Lung (tissue), 12 donors: ENCODE results near the gene MEF2D. TPM values are rescaled to one million over a fixed set of nuclear protein-coding genes. Genes with fewer than 3 reads are reported as not detected.
A peak's percentile ranks its signal among the peaks of the same experiment; 100 is the strongest.

Experiments
- ATAC-seq: fragments of 200-7000 bp; cut with Tn5 transposase; one replicate; pipeline ENCODE4 v1.9.1; 2020; ENCODE audit warnings: moderate number of reproducible peaks; ENCODE audit not compliant: insufficient read depth, low FRiP score
- DNase-seq, 3 donors: peaks; one replicate each; pipeline ENCODE4 v3.0.0-alpha.2; 2013 to 2017
- H3K27ac ChIP-seq, 2 donors: one replicate each; pipeline ENCODE4 v1.5.1; 2013; ENCODE audit warnings: mild to moderate bottlenecking in 2 of 2, moderate library complexity in 2 of 2, control low read depth in 1 of 2, inconsistent platforms in 1 of 2, low read depth in 1 of 2, low read length in 1 of 2
- H3K27me3 ChIP-seq, 3 donors: one replicate each; pipeline ENCODE4 v1.5.1; 2013; ENCODE audit warnings: low read length in 2 of 3; ENCODE audit not compliant: control insufficient read depth in 3 of 3, insufficient read depth in 3 of 3
- H3K36me3 ChIP-seq, 4 donors: one replicate each; pipeline ENCODE4 v1.5.1; 2013; ENCODE audit warnings: low read length in 4 of 4, mild to moderate bottlenecking in 1 of 4, moderate library complexity in 1 of 4; ENCODE audit not compliant: control insufficient read depth in 4 of 4, insufficient read depth in 4 of 4
- H3K4me1 ChIP-seq, 5 donors: one replicate each; pipeline ENCODE4 v1.5.1; 2013; ENCODE audit warnings: low read length in 5 of 5, mild to moderate bottlenecking in 2 of 5, moderate library complexity in 1 of 5; ENCODE audit not compliant: control insufficient read depth in 5 of 5, insufficient read depth in 5 of 5
- H3K4me3 ChIP-seq: one replicate; pipeline ENCODE4 v1.5.1; 2013; ENCODE audit warnings: mild to moderate bottlenecking, control low read depth, moderate library complexity
- H3K9ac ChIP-seq, 2 donors: one replicate each; pipeline ENCODE4 v1.5.1; 2013; ENCODE audit warnings: low read length in 2 of 2, control low read depth in 1 of 2; ENCODE audit not compliant: insufficient read depth in 1 of 2
- H3K9me3 ChIP-seq, 4 donors: one replicate each; pipeline ENCODE4 v1.5.1; 2013; ENCODE audit warnings: low read length in 3 of 4, mild to moderate bottlenecking in 1 of 4, moderate library complexity in 1 of 4; ENCODE audit not compliant: control insufficient read depth in 4 of 4, insufficient read depth in 3 of 4
- WGBS, 2 donors: extraction: QIAGEN DNeasy Blood & Tissue Kit; methylation state at CpG; one replicate each; pipeline ENCODE4 v1.1.7; 2013; 5-methylcytosine and 5-hydroxymethylcytosine counted together
- polyA plus RNA-seq, 2 donors: library from polyadenylated mRNA; stranded (reverse); fragments of 200-250 nt; gene quantifications; one replicate each; pipeline ENCODE4 v1.2.1, GENCODE V29; 2013
- total RNA-seq, 2 donors: library from RNA; depleted of rRNA in 1 of 2; stranded (reverse); fragments of >200 nt in 1 of 2; gene quantifications; one replicate each; pipeline ENCODE4 v1.2.1, GENCODE V29; 2014 to 2021
- TF ChIP-seq, protein P1 (sequence below): IDR thresholded peaks from 2 replicates; pipeline ENCODE4 v1.5.1; 2012; ENCODE audit warnings: mild to moderate bottlenecking; ENCODE audit errors: control extremely low read depth, extremely low read depth
- donor health status: control.
- donor health status: control.
- donor health status: Bipolar disorder and iron deficiency.
- donor health status: healthy.
- donor health status: DM: yes; HTN: yes; CAD: no.

Gene MEF2D
- total and polyA plus RNA-seq, 4 donors = 23.0 to 52.5 (median 23.1) TPM

DNA sequence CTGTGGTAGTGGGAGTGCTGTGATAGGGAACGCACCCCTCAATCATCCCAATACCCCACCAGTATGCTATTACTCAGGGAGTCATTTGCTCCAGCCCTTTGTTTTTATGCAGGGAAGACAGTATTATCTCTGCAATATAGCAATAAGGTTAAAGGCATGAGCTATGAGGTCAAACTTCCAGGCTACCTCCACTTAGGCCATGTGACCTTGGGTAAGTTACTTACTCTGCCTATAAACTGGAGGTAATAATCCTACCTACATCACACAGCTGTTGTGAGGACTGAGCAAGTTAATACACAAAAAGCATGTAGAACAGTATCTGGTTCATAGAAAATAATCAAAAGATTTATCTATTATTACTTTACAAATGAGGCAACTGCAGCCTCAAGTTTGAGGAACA is 30.1 kb downstream of the MEF2D start:
- ATAC-seq (no peak), DNase-seq (no peak)
- Histone ChIP-seq H3K9ac (no peak overlapping the region), H3K27me3 (no peaks in the 10 kb centered on the region), H3K9me3 (no peaks in the 10 kb centered on the region), H3K36me3 (peaks cover 21 to 63% (median 36%) of the 10 kb centered on the region in 4 donors), H3K4me1 (peaks cover 0 to 7% (median 0%) of the 10 kb centered on the region in 5 donors), H3K27ac (peak overlapping the region in 1 of 2 donors; percentile 13), H3K4me3 (no peak overlapping the region)
- WGBS, 2 donors = 96 to 100% methylated on average over 1 of the region's 1 CpG
- TF ChIP-seq, protein P1, sequence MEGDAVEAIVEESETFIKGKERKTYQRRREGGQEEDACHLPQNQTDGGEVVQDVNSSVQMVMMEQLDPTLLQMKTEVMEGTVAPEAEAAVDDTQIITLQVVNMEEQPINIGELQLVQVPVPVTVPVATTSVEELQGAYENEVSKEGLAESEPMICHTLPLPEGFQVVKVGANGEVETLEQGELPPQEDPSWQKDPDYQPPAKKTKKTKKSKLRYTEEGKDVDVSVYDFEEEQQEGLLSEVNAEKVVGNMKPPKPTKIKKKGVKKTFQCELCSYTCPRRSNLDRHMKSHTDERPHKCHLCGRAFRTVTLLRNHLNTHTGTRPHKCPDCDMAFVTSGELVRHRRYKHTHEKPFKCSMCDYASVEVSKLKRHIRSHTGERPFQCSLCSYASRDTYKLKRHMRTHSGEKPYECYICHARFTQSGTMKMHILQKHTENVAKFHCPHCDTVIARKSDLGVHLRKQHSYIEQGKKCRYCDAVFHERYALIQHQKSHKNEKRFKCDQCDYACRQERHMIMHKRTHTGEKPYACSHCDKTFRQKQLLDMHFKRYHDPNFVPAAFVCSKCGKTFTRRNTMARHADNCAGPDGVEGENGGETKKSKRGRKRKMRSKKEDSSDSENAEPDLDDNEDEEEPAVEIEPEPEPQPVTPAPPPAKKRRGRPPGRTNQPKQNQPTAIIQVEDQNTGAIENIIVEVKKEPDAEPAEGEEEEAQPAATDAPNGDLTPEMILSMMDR = no peak

GRCh38 chr1:156468693-156469345 is 31.8 kb downstream of the MEF2D start:
- H3K36me3 ChIP-seq = peaks cover 20 to 56% (median 33%) of the 10 kb centered on the region in 4 donors
- DNase-seq (no peak), ATAC-seq (no peak)
- 89 to 94% methylated on average over 6 of the region's 6 CpGs for WGBS, 2 donors
- H3K9me3 ChIP-seq = no peaks in the 10 kb centered on the region
- no peak overlapping the region for H3K4me3 ChIP-seq
- TF ChIP-seq, protein P1 = no peak
- no peaks in the 10 kb centered on the region for H3K27me3 ChIP-seq
- H3K9ac ChIP-seq = no peak overlapping the region
- H3K4me1 ChIP-seq = peaks cover 0 to 21% (median 5%) of the 10 kb centered on the region in 5 donors
- no peak overlapping the region for H3K27ac ChIP-seq

- H3K4me3 ChIP-seq = no peak overlapping the region
- no peak overlapping the region for H3K27ac ChIP-seq
- H3K27me3 ChIP-seq = no peaks in the 10 kb centered on the region
- TF ChIP-seq, protein P1 = no peak
- H3K9ac ChIP-seq = no peak overlapping the region
- no peaks in the 10 kb centered on the region for H3K9me3 ChIP-seq
- H3K36me3 ChIP-seq = peaks cover 15 to 53% (median 26%) of the 10 kb centered on the region in 4 donors
- ATAC-seq (no peak), DNase-seq (no peak)
- 93 to 96% methylated on average over 18 of the region's 18 CpGs for WGBS, 2 donors
- H3K4me1 ChIP-seq = peaks cover 0 to 19% (median 5%) of the 10 kb centered on the region in 5 donors
These were observed 32.7 kb downstream of the MEF2D start for GRCh38 chr1:156467906-156468305.
